Measurements from ENCODE around the gene GPC3. TPM values are rescaled to one million over a fixed set of nuclear protein-coding genes. Genes with fewer than 3 reads are reported as not detected.

The GPC3 gene
- polyA plus RNA-seq, 3 donors = not detected

DNA sequence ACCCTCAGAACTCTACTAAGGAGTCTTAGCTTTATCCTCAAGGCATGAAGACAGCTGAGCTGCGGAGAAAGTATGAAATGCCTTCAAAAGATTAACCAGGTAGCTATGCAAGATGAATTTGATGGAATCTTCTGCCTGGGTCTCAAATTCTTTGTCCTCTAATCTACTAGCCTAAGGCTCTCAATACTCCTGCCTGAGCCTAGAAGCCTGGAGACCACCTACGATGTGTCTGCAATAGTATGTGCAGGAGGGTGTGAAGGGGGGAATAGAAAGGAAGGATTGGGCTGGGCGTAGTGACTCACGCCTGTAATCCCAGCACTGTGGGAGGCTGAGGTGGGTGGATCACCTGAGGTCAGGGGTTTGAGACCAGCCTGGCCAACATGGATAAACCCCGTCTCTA lies 391.9 kb downstream of the GPC3 start:
- Histone ChIP-seq H3K4me3 (replicated peaks in 1 of 3; ENCODE audit: low read depth in 2 of 3, low read length in 3 of 3) (no peak overlapping the region), H3K4me1 (ENCODE audit: control insufficient read depth in 1 of 2, insufficient read depth in 2 of 2, low read length in 2 of 2) (peaks cover under 1% of the 10 kb centered on the region in 2 donors), H4K20me1 (ENCODE audit: insufficient read depth, low read length) (no peaks in the 10 kb centered on the region), H3K9ac (ENCODE audit: insufficient read depth, low read length, poor library complexity, severe bottlenecking) (no peak overlapping the region), H3K79me2 (ENCODE audit: insufficient read depth, low read length) (no peaks in the 10 kb centered on the region), H3K36me3 (replicated peaks in 1 of 2; ENCODE audit: control insufficient read depth in 1 of 2, insufficient read depth in 2 of 2, low read length in 2 of 2) (no peaks in the 10 kb centered on the region), H3K27ac (ENCODE audit: low read depth in 1 of 2, low read length in 2 of 2) (no peak overlapping the region), H3K4me2 (replicated peaks; ENCODE audit: extremely low read depth, low read length, poor library complexity, severe bottlenecking) (no peak overlapping the region), H3K9me3 (replicated peaks in 1 of 2; ENCODE audit: control insufficient read depth in 1 of 2, insufficient read depth in 1 of 2, low read length in 2 of 2) (no peaks in the 10 kb centered on the region), H2AFZ (ENCODE audit: insufficient read depth, low read depth, low read length, poor library complexity, severe bottlenecking) (no peak overlapping the region), H3K27me3 (ENCODE audit: control insufficient read depth in 2 of 2, insufficient read depth in 2 of 2, low read length in 2 of 2) (no peaks in the 10 kb centered on the region)
- no peak overlapping the region for H3K4me3 Mint-ChIP-seq
- TF ChIP-seq, protein P1, sequence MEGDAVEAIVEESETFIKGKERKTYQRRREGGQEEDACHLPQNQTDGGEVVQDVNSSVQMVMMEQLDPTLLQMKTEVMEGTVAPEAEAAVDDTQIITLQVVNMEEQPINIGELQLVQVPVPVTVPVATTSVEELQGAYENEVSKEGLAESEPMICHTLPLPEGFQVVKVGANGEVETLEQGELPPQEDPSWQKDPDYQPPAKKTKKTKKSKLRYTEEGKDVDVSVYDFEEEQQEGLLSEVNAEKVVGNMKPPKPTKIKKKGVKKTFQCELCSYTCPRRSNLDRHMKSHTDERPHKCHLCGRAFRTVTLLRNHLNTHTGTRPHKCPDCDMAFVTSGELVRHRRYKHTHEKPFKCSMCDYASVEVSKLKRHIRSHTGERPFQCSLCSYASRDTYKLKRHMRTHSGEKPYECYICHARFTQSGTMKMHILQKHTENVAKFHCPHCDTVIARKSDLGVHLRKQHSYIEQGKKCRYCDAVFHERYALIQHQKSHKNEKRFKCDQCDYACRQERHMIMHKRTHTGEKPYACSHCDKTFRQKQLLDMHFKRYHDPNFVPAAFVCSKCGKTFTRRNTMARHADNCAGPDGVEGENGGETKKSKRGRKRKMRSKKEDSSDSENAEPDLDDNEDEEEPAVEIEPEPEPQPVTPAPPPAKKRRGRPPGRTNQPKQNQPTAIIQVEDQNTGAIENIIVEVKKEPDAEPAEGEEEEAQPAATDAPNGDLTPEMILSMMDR (IDR thresholded peaks at IDR 0.05) = no peak
- H3K36me3 Mint-ChIP-seq = no peaks in the 10 kb centered on the region
- peaks cover 3 to 10% (median 3%) of the 10 kb centered on the region in 3 donors for H3K27me3 Mint-ChIP-seq (ENCODE audit: low read depth in 3 of 3)
- WGBS (ENCODE audit: insufficient coverage) = no CpG with 5 or more reads among the region's 5 CpGs
- no peaks in the 10 kb centered on the region for H3K4me1 Mint-ChIP-seq
- H3K27ac Mint-ChIP-seq = peak overlapping the region in 1 of 7 donors; percentile 73
- intact Hi-C loops (cut with micrococcal nuclease) = no loop called here
- H3K9me3 Mint-ChIP-seq = peaks cover 0 to 2% (median 0%) of the 10 kb centered on the region in 7 donors
- DNase-seq = no peak

DNA sequence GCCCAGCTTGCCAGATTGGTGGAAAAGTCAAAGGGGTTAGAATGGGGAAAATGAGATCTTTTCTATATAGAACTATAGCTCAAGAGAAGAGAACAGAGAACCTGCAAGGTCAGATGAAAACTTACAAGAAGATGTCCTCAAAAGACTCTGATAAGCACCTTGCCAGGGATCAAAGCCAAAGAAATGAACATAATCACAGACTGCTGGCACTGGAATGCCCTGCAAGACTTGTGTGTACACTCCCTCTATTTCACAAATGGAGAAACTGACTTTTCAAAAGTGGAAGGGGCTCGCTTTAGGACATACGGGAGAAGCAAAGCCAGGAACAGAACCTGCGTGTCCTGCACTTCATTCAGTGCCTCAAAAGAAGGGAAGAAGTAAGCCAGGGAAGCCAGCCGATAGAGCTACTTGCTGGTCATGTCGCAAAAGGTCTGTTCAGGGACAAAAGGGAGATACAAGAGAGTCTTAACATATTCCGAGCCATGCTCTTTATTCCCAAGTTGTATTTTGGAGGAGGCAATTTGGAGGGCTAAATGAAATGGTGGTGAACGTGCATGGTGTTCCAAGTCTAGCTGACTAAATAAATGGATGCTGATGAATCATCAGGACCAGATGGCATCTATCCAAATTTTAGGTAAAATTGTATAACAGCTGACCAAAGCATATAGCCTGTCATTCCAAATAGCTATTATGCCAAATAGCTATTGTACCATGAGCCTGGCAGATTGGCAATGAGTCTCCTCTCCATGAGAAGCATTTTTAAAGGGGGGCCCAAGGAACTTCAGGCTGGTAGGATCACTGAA lies 394.5 kb downstream of the GPC3 start:
- H2AFZ ChIP-seq (ENCODE audit: insufficient read depth, low read depth, low read length, poor library complexity, severe bottlenecking) = no peak overlapping the region
- Mint-ChIP-seq H3K4me3 (no peak overlapping the region), H3K4me1 (no peaks in the 10 kb centered on the region), H3K9me3 (peaks cover 0 to 2% (median 0%) of the 10 kb centered on the region in 7 donors), H3K27ac (no peak overlapping the region), H3K36me3 (no peaks in the 10 kb centered on the region), H3K27me3 (ENCODE audit: low read depth in 3 of 3) (peaks cover 3 to 11% (median 3%) of the 10 kb centered on the region in 3 donors)
- no peak overlapping the region for H3K4me3 ChIP-seq (replicated peaks in 1 of 3; ENCODE audit: low read depth in 2 of 3, low read length in 3 of 3)
- no peaks in the 10 kb centered on the region for H3K9me3 ChIP-seq (replicated peaks in 1 of 2; ENCODE audit: control insufficient read depth in 1 of 2, insufficient read depth in 1 of 2, low read length in 2 of 2)
- no peak overlapping the region for H3K9ac ChIP-seq (ENCODE audit: insufficient read depth, low read length, poor library complexity, severe bottlenecking)
- H3K36me3 ChIP-seq (replicated peaks in 1 of 2; ENCODE audit: control insufficient read depth in 1 of 2, insufficient read depth in 2 of 2, low read length in 2 of 2) = no peaks in the 10 kb centered on the region
- no CpG with 5 or more reads among the region's 7 CpGs for WGBS (ENCODE audit: insufficient coverage)
- H3K27ac ChIP-seq (ENCODE audit: low read depth in 1 of 2, low read length in 2 of 2) = no peak overlapping the region
- H3K4me2 ChIP-seq (replicated peaks; ENCODE audit: extremely low read depth, low read length, poor library complexity, severe bottlenecking) = no peak overlapping the region
- no peaks in the 10 kb centered on the region for H3K79me2 ChIP-seq (ENCODE audit: insufficient read depth, low read length)
- no peaks in the 10 kb centered on the region for H3K4me1 ChIP-seq (ENCODE audit: control insufficient read depth in 1 of 2, insufficient read depth in 2 of 2, low read length in 2 of 2)
- no peaks in the 10 kb centered on the region for H4K20me1 ChIP-seq (ENCODE audit: insufficient read depth, low read length)
- no peak for DNase-seq
- intact Hi-C loops (cut with micrococcal nuclease) = no loop called here
- H3K27me3 ChIP-seq (ENCODE audit: control insufficient read depth in 2 of 2, insufficient read depth in 2 of 2, low read length in 2 of 2) = peaks cover 0 to 2% of the 10 kb centered on the region in 2 donors
- TF ChIP-seq, protein P1 (IDR thresholded peaks at IDR 0.05) = no peak
